Measurements from ENCODE around the gene NODAL.

The NODAL gene

DNA sequence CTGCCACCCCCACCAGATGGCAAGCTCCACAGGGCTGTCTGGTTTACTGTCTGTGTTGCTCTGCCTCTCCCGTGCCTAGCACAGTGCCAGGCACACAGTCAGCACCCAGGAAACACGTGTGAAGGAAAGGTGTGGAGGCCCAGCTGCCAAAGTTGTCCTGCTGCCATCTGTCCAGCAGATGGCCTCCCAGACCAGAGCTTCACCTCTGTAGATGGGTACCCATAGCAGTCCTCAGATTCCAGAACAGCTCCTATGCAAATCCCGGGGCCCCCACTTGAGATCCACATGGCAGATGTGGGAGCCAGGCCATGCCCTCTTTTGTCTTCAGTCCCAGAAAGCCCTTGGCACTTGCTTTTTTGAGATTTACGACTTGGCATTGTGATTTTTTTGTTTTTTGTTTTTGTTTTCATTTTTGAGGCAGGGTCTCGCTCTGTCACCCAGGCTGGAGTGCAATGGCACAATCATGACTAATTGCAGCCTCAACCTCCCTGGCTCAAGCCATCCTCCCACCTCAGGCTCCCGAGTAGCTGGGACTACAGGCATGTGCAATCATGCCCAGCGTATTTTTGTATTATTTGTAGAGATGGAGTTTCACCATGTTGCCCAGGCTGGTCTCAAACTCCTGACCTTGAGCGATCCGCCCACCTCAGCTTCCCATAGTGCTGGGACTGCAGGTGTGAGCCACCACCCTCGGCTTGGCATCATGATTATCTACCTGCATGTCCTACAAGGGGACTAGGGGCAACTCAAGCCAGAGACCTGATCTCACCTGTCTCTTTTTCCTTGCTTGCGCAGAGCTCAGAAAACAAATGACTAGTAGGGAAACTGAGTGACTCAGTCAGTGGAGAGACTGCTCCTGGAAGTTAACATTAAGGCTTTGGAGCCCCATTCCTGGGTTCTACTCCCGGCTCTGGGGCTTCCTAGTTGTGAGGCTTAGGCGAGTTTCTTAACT, 20.2 kb upstream of the NODAL start:
- Histone ChIP-seq H3K4me3 (ENCODE audit: low read depth, low read length) (no peak overlapping the region), H3K36me3 (ENCODE audit: control insufficient read depth, insufficient read depth, low read length) (no peaks in the 10 kb centered on the region), H3K9ac (ENCODE audit: low read depth, low read length) (no peak overlapping the region), H3K27ac (ENCODE audit: low read depth, low read length) (no peak overlapping the region), H3K4me1 (ENCODE audit: control insufficient read depth, insufficient read depth, low read length) (peaks cover 13% of the 10 kb centered on the region), H3K27me3 (ENCODE audit: control insufficient read depth, insufficient read depth, low read length) (peaks cover 43% of the 10 kb centered on the region), H3K9me3 (ENCODE audit: control insufficient read depth, insufficient read depth, low read length) (no peaks in the 10 kb centered on the region)

- Histone ChIP-seq H3K36me3 (ENCODE audit: control insufficient read depth, insufficient read depth, low read length) (no peaks in the 10 kb centered on the region), H3K27me3 (ENCODE audit: control insufficient read depth, insufficient read depth, low read length) (peaks cover 58% of the 10 kb centered on the region), H3K4me3 (ENCODE audit: low read depth, low read length) (peak overlapping the region; percentile 61; the same call in 1 of the 2 replicates), H3K9me3 (ENCODE audit: control insufficient read depth, insufficient read depth, low read length) (no peaks in the 10 kb centered on the region), H3K4me1 (ENCODE audit: control insufficient read depth, insufficient read depth, low read length) (peaks cover 28% of the 10 kb centered on the region), H3K9ac (ENCODE audit: low read depth, low read length) (no peak overlapping the region), H3K27ac (ENCODE audit: low read depth, low read length) (no peak overlapping the region)
Observed at GRCh38 chr10:70459774-70460490, 18.5 kb upstream of the NODAL start.

DNA sequence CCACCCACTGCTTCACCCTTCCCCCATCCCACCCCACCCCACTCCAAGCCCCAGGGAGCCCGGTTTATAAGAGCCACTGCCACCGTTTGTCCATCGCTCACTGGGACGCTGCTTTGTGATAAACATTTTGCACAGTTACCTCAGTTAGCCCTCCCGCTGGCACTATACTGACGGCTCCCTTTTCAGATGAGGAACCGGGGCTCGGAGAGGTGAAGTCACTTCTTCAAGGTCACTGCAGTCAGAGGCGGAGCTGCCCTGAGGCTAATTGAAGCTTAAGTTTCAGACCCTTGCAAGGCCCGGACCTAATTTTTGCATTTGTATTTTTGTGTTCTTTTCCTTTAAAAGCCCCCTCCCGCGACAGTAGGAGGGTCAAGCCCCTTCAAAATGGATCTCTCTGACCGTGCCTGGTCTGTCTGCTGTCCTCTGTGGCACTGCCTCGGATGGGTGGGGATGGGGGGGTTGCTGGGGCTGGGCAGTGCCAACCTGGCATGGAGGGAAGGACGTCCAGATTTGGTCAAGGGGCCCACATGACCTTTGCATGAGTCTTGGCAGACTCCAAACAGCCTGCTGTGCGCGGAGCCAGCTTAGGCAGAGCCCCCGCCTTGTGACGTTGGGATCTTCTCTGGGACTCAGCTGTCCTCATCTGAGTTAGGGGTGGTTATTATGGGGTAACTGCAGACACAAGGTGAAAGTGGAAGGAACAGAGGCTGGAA, 17.7 kb upstream of the NODAL start:
- Histone ChIP-seq H3K36me3 (ENCODE audit: control insufficient read depth, insufficient read depth, low read length) (no peaks in the 10 kb centered on the region), H3K4me1 (ENCODE audit: control insufficient read depth, insufficient read depth, low read length) (peaks cover 34% of the 10 kb centered on the region), H3K9ac (ENCODE audit: low read depth, low read length) (no peak overlapping the region), H3K27ac (ENCODE audit: low read depth, low read length) (no peak overlapping the region), H3K27me3 (ENCODE audit: control insufficient read depth, insufficient read depth, low read length) (peaks cover 65% of the 10 kb centered on the region), H3K4me3 (ENCODE audit: low read depth, low read length) (peak overlapping the region; percentile 61), H3K9me3 (ENCODE audit: control insufficient read depth, insufficient read depth, low read length) (no peaks in the 10 kb centered on the region)

DNA sequence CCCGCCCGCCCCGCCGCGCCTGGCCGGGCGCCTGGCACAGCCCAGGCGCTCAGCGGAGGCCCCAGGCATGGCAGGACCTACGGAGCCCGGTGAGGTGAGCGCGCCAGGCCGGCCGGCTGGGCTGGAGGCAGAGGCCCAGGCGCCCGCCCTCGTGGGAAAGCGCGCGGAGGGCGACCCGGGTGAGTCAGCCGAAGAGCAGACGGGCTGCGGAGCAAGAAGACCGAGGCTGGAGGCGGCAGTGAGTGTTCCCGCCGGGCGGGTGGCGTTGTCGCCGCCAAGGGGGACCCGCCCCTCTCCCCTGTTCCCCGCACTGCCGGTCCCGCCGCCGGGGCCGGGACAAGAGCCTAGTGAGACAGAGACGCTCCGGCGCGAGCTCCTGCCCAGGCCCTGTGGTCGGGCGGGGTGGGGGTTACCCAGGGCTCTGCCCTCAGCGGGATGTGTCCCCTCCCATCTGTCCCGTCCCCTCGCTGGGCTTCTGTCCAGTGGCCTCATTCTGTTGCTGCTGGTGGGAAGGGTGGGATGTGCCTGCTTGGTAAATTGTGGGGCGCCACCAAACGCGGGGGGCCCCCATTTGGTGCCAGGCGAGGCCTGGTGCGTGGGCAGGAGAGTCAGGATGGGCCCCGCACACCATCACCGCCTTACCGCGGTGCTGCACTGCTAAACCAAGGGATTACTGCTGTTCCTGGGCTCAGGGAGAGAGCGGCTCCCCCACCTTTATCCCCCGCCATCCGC, 17.0 kb upstream of the NODAL start:
- H3K27ac ChIP-seq (ENCODE audit: low read depth, low read length), result peak overlapping the region; percentile 23
- H3K27me3 ChIP-seq (ENCODE audit: control insufficient read depth, insufficient read depth, low read length), result peaks cover 70% of the 10 kb centered on the region
- peaks cover 34% of the 10 kb centered on the region for H3K4me1 ChIP-seq (ENCODE audit: control insufficient read depth, insufficient read depth, low read length)
- H3K9ac ChIP-seq (ENCODE audit: low read depth, low read length), result no peak overlapping the region
- no peaks in the 10 kb centered on the region for H3K9me3 ChIP-seq (ENCODE audit: control insufficient read depth, insufficient read depth, low read length)
- peak overlapping the region; percentile 61 for H3K4me3 ChIP-seq (ENCODE audit: low read depth, low read length)
- no peaks in the 10 kb centered on the region for H3K36me3 ChIP-seq (ENCODE audit: control insufficient read depth, insufficient read depth, low read length)

- Histone ChIP-seq H3K27ac (ENCODE audit: low read depth, low read length) (no peak overlapping the region), H3K4me3 (ENCODE audit: low read depth, low read length) (peak overlapping the region; percentile 61; the same call in 1 of the 2 replicates), H3K4me1 (ENCODE audit: control insufficient read depth, insufficient read depth, low read length) (peaks cover 34% of the 10 kb centered on the region), H3K36me3 (ENCODE audit: control insufficient read depth, insufficient read depth, low read length) (no peaks in the 10 kb centered on the region), H3K27me3 (ENCODE audit: control insufficient read depth, insufficient read depth, low read length) (peaks cover 70% of the 10 kb centered on the region), H3K9ac (ENCODE audit: low read depth, low read length) (no peak overlapping the region), H3K9me3 (ENCODE audit: control insufficient read depth, insufficient read depth, low read length) (no peaks in the 10 kb centered on the region)
Observed at GRCh38 chr10:70457759-70458305, 16.4 kb upstream of the NODAL start.

GRCh38 chr10:70456164-70456563, 14.7 kb upstream of the NODAL start:
- Histone ChIP-seq H3K4me1 (ENCODE audit: control insufficient read depth, insufficient read depth, low read length) (peaks cover 34% of the 10 kb centered on the region), H3K9me3 (ENCODE audit: control insufficient read depth, insufficient read depth, low read length) (no peaks in the 10 kb centered on the region), H3K9ac (ENCODE audit: low read depth, low read length) (no peak overlapping the region), H3K4me3 (ENCODE audit: low read depth, low read length) (peak overlapping the region; percentile 15), H3K27ac (ENCODE audit: low read depth, low read length) (peak overlapping the region; percentile 83), H3K27me3 (ENCODE audit: control insufficient read depth, insufficient read depth, low read length) (peaks cover 69% of the 10 kb centered on the region), H3K36me3 (ENCODE audit: control insufficient read depth, insufficient read depth, low read length) (no peaks in the 10 kb centered on the region)

- Histone ChIP-seq H3K27ac (ENCODE audit: low read depth, low read length) (peak overlapping the region; percentile 83), H3K36me3 (ENCODE audit: control insufficient read depth, insufficient read depth, low read length) (no peaks in the 10 kb centered on the region), H3K9ac (ENCODE audit: low read depth, low read length) (no peak overlapping the region), H3K4me1 (ENCODE audit: control insufficient read depth, insufficient read depth, low read length) (peaks cover 36% of the 10 kb centered on the region), H3K27me3 (ENCODE audit: control insufficient read depth, insufficient read depth, low read length) (peaks cover 62% of the 10 kb centered on the region), H3K4me3 (ENCODE audit: low read depth, low read length) (no peak overlapping the region), H3K9me3 (ENCODE audit: control insufficient read depth, insufficient read depth, low read length) (no peaks in the 10 kb centered on the region)
Observed at GRCh38 chr10:70455213-70455630, 13.7 kb upstream of the NODAL start.

- no peaks in the 10 kb centered on the region for H3K36me3 ChIP-seq (ENCODE audit: control insufficient read depth, insufficient read depth, low read length)
- no peaks in the 10 kb centered on the region for H3K9me3 ChIP-seq (ENCODE audit: control insufficient read depth, insufficient read depth, low read length)
- H3K27me3 ChIP-seq (ENCODE audit: control insufficient read depth, insufficient read depth, low read length), result no peaks in the 10 kb centered on the region
- no peak overlapping the region for H3K27ac ChIP-seq (ENCODE audit: low read depth, low read length)
- no peak overlapping the region for H3K4me3 ChIP-seq (ENCODE audit: low read depth, low read length)
- H3K4me1 ChIP-seq (ENCODE audit: control insufficient read depth, insufficient read depth, low read length), result peaks cover 23% of the 10 kb centered on the region
- H3K9ac ChIP-seq (ENCODE audit: low read depth, low read length), result no peak overlapping the region
Observed at GRCh38 chr10:70448236-70448635, 6.8 kb upstream of the NODAL start.

DNA sequence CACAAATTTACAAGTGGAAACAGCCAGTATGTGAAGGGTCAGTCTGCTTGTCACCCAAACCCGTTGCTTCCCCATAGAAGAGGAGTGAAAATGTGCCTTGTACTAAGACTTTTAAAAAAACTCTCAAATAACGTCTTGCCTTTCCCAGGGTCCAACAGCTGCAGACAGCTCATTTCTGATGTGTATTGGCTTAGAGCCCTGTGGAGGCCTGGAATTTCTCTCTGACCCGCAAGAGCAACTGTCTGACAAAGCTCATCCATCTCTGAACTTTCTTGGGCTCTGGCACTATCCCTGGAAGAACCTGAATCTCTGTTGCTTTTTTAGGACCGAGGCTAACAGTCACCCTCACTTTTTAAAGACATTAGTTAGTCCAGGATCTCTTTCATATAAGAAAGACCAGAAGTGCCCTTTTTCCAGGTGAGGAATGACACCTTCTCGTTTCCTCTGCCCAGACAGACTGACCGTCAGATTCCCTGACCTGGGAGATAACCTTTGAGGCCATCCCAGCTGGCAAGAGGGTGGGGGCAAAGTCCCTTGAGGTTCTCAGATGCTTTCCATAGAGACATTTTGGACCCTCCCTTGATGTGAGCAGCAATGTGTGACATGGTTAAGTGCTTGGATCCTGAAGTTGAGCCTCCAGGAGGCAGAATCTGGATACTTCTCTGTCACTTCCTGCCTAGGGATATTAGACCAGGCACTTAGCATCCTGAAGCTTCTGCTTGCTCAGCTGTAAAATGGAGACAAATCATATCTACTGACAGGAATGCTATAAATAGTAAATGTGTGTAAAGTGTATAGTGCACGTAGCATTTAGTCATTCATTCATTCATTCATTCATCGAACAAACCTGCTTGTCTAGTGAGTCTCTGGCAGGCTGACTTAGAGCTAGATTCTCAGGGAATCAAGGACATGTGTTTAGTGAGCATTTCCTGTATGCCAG, 4.5 kb upstream of the NODAL start:
- no peak overlapping the region for H3K9ac ChIP-seq (ENCODE audit: low read depth, low read length)
- no peak overlapping the region for H3K4me3 ChIP-seq (ENCODE audit: low read depth, low read length)
- H3K36me3 ChIP-seq (ENCODE audit: control insufficient read depth, insufficient read depth, low read length), result no peaks in the 10 kb centered on the region
- no peaks in the 10 kb centered on the region for H3K9me3 ChIP-seq (ENCODE audit: control insufficient read depth, insufficient read depth, low read length)
- peaks cover 13% of the 10 kb centered on the region for H3K27me3 ChIP-seq (ENCODE audit: control insufficient read depth, insufficient read depth, low read length)
- peak overlapping the region; percentile 77 for H3K27ac ChIP-seq (ENCODE audit: low read depth, low read length)
- peaks cover 34% of the 10 kb centered on the region for H3K4me1 ChIP-seq (ENCODE audit: control insufficient read depth, insufficient read depth, low read length)

All from HUES48 (cell line).